HG02973 (cell line): ENCODE results near the gene CEL.
"Not testable (repeated sequence)": the region's sequence is repeated elsewhere in the genome, so short reads cannot be mapped to it uniquely, and the experiment has no call there.

Experiments
- ATAC-seq: cut with Tn5 transposase; IDR thresholded peaks from one replicate; pipeline ENCODE4 v1.9.1; 2021; ENCODE audit warnings: moderate library complexity; ENCODE audit not compliant: unreplicated experiment

The CEL gene

DNA sequence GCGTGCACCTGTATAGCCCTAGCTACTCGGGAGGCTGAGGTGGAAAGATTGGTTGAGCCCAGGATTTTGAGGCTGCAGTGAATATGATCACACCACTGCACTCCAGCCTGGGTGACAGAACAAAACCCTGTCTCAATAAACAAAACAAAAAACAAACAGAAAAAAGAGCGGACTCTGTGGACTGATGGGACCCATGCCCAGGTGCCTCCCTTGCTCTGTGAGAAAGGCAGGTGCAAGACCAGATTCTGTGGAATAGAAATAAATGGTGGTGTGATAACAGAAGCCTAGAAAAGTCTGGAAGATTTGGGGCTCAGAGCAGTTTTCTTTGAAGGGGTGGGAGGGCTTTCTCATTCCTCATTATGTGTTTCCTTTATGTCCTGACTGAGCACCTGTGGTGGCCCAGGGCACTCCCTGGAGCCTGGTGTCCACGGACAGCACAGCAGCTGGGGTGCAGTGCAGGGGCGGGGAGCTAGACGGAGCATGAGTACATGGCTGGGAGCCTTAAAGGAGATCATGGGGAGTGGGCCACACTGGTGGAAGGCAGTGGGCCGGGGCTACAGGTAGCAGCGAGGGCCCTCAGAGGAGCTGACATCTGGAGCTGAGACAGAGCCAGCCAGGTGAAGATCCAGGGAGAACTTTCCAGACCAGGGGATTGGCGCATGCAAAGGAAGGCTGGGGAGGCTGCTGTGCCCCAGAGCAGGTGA lies 15.4 kb upstream of the CEL start:
- ATAC-seq, result no peak

DNA sequence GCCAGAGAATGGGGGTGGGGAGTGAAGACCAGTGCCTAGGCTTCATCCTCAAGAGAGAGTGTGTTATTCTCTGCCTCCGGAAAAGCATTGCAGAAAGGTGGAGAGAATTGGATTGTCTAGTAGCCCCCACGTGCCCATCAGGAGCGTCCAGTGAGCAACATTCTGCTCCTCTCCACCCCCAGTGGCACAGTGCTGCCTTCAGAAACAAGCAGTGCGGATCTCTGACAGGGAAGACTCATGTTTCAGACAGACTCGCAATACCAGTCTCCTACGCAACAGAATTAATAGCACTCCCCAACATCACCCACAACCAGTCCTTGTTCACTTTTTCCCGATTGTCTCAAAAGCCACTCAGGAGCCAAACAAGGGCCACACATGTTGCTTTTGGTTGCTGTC lies 14.9 kb upstream of the CEL start:
- ATAC-seq, result no peak

DNA sequence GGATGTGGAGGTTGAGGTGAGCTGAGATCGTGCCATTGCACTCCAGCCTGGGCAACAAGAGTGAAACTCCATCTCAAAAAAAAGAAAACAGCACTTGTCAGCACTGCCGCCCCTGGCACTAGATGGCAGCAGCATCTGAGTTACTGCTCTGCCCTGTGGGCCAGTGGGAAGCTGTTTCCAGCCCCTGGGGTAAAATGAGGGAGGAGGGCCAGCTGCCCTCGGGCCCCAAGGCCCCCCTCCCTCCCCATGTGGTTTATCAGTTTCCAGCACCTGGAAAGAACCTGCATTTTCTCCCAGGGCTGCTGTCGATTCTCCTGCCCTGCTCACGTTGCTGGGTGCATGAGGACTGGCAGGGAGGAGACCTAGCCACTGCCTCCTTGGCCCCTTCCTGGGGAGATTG lies 13.2 kb upstream of the CEL start:
- ATAC-seq, result no peak

DNA sequence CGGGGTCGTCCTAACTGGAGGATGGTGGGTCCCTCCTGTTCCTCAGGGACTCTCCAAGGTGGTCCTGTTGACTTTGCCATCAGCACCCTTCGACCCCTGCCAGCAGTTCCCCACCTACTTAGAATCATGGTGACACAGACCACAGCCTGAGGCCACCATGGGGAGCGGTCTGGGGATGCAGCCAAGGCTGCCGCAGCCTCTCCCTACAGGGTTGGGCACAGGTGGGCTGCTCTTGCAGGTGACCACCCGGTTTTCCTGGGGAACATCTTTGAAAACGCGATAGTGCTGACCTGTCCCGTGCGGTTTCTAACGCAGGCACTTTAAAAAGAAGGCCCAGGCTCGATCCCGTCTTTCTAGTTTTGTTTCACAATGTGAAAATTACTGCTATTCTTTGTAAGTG lies 12.7 kb upstream of the CEL start:
- no peak for ATAC-seq

DNA sequence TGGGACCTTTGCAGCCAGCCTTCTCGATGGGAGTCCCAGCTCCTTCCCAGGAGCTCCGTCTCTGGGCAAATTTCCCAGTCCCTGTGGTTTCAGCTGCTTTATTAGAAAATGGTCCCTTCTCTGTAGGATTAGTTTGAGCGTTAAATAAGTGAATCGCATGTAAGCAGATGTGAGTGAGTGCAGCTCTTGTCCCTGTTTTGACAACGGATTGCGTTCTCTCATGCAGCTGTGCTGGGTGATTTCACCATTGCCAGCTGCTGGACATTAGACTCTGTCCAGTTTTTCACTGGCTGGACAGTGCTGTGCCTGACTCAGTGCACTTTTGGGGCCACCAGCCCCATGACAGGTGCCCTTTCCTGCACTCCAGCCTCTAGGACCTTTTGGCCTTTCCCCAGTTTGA lies 11.6 kb upstream of the CEL start:
- ATAC-seq, result no peak

DNA sequence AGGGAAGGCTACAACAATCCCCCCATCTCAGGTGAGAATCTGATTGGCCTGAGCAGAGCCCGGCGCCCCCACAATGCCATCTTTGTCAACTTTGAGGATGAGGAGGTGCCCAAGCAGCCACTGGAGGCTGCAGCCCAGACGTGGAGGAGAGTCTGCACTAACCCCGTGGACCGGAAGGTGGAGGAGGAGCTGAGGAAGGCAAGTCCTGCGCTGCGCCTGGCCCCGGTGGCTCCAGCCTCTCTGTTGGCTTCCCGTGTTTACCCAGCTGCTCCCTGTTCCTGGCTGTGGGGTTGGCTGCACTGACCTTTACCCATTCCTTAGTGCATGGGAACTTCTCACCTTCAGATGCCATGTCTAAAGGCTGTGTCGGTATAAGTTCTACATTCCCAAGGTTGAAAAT lies 11.0 kb upstream of the CEL start:
- ATAC-seq, result no peak

DNA sequence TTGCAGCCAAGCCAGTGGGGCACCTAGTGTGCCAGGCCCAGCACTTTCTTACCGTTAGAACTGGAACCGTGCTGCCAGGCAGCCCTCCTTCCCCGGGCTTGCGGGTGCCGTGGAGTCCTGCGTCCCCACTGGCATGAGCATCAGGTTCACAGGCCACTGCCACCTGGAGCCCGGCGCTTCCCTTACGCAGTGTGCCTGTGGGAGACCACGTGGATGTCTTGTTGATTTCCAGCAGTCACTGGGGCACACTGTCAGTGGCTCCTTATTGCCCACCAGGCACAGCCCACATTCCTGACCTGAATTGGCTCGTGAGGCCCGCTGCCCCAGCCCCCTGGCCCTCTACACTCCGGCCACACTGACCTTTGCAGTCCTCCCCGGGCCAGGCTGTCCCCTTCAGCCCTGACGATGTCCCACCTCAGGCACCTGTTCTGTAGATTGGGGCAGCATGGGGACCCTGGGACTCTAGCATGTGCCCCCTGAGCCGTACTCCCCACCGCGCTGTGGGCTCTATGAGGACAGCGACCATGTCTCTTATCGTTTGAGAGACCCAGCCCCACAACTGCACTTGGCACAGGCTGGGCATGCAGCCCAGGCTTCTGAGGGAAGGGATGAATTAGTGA lies 10.4 kb upstream of the CEL start:
- ATAC-seq, result no peak

DNA sequence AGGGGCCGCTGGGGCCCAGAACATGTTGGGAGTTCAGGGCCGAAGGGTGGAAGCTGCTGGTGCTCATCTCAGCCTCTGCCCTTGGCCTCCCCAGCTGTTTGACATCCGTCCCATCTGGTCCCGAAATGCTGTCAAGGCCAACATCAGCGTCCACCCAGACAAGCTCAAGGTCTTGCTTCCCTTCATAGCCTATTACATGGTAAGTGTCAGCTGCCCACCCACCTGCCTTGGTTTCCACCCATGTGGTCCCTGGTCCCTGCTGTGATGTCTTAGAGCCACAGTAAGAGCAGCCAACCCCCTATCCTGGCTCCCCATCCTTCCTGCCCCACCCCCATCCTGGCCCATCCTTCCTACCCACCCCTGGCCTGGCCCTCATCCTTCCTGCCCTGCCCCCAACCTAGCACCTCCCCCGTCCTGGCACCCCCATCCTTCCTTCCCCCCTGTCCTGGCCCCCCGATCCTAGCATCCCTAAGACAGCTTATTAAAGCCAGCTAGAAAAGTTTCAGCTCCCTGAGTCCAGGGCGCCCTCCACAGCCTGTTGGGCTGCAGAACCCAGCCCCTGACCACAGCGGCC lies 9.7 kb upstream of the CEL start:
- ATAC-seq, result no peak

DNA sequence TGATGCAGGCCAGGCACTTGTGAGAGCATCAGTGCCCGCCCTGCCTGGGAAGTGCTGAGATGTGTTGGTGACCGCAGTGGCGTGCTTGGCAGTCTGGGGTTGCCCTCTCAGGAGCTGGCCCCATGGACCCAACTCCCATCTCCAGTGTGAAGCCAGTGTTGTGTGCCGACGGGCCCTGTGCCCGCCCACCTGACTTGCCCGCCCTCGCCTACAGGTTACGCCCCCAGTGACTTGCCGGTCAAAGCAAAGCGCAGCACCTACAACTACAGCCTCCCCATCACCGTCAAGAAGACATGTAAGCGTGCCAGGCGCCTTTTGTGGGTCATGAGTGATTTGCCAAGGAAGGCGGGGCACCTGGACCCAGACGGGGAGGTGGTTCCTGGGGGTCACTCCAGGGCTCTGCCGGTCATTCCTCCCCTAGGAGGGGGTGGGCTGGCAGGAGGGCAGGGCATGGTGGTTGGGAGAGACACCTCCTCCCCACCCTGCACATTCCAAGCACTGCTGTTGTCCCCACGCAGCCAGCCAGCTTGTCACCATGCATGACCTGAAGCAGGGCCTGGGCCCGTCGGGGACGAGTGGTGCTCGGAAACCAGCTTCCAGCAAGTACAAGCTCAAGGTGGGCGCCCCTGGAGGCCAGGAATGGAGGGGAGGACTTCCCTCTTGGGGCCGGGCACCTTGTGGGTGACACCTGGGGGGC lies 7.4 kb upstream of the CEL start:
- ATAC-seq, result no peak

DNA sequence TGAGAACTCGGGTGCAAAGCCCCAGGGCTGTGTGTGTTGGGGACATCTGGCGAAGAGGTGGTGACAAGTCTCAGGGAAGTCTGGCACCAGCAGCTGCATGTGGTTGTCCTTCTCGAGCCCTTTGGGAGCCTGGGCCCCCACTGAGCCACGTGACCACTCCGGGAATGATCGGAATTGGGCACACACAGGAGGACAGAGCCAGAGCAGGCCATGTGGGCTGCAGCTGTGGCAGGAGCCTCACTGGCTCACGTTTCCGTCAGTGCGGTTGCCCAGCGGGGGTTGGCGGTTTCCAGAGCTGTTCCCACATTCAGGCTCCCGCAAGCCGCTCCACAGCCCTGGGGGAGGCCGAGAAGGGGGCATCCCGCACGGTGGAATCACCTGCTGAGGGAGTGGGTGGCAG lies 6.8 kb upstream of the CEL start:
- ATAC-seq, result no peak

DNA sequence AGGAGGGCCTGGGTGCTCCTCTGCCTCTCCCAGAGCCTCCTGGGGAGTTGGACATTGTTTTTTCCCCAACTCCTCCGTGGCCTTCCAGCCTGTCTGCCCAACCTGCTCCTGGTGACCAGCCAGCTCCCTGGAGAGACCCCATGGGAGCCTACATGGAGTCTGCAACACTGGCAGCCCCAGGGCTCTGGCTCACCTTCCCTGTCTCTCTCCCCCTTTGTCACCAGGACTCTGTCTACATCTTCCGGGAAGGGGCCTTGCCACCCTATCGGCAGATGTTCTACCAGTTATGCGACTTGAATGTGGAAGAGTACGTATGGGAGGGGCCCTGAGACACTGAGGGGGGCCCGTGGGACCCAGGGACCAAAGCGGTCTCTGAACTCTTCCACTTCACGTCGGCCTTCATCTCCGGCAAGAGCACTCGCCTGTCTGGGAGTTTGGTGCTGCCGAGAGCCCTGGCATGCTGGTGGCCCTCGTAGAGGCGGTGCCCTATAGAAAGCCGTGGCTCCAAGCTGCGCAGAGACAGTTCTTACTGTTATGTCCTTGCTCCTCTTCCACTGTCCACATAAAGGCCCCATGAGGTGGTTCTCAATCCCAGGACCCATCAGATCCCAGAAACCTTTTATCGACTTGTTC lies 5.9 kb upstream of the CEL start:
- no peak for ATAC-seq

DNA sequence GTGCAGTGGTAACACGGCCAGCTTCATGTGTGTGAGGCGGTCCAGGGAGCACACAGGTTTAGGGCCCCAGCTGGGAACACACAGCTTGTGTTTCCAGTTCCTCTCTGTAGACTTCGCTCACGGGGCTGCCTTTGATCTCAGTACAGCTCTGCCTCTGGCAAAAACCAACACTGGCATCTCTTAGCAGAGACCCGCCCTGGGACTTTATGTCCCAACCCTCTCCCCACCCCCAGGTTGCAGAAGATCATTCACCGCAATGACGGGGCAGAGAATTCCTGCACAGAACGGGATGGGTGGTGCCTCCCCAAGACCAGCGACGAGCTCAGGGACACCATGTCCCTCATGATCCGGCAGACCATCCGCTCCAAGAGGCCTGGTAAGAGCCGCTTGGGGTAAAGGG lies 5.2 kb upstream of the CEL start:
- ATAC-seq, result no peak

DNA sequence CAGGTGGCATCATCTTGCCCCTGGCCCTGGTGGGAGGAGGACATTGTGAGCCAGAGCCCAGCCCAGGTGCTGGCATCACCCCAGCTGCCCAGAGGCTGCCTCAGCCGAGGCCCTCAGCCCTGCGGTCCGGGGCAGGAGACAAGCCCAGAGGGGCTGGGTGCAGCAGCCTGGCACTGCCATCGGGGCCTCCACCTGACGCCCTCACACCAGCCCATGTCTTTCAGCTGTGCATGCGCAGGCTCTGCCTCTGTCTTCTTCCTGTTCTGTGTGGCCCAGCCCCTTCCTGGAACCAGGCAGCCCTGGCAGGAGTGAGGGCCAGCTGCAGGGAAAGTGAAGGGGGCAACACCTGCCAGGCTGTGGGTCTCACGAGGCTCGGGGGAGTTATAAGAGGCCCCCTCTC lies 4.8 kb upstream of the CEL start:
- ATAC-seq, result no peak

DNA sequence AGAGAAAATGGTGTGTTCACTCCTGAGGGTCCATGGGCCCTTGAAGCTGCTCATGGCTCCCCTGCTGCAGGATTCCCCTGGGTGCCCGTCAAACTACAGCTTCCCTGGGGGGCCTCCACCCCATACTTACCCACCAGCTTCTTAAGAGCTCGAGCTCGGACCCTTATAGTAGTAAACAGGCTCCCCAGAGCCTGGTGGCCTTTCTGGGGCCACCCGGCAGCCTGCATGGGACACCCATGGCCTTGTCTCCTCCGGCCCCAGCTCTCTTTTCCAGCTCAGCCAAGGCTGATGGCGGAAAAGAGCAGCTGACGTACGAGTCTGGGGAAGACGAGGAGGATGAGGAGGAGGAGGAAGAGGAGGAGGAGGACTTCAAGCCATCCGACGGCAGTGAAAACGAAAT lies 4.2 kb upstream of the CEL start:
- ATAC-seq, result no peak

DNA sequence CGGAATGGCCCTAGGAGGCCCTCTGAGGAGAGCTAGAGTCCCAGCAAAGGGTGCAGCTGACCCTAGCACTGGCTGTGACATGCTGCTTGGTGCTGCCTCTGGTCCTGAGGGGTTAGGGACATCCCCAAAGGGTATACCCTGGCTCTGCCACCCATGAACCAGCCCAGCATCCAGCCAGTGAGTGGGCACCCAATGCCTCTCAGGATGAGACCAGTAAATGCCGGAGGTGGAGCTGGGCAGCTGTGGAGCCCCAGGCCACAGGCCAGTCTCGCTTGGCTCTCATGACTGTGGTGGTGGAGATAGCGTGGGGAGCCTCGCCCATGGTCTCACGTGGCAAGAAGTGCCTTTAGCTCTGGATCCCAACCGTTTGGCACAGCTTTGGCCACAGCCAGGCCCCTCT lies 3.7 kb upstream of the CEL start:
- no peak for ATAC-seq

DNA sequence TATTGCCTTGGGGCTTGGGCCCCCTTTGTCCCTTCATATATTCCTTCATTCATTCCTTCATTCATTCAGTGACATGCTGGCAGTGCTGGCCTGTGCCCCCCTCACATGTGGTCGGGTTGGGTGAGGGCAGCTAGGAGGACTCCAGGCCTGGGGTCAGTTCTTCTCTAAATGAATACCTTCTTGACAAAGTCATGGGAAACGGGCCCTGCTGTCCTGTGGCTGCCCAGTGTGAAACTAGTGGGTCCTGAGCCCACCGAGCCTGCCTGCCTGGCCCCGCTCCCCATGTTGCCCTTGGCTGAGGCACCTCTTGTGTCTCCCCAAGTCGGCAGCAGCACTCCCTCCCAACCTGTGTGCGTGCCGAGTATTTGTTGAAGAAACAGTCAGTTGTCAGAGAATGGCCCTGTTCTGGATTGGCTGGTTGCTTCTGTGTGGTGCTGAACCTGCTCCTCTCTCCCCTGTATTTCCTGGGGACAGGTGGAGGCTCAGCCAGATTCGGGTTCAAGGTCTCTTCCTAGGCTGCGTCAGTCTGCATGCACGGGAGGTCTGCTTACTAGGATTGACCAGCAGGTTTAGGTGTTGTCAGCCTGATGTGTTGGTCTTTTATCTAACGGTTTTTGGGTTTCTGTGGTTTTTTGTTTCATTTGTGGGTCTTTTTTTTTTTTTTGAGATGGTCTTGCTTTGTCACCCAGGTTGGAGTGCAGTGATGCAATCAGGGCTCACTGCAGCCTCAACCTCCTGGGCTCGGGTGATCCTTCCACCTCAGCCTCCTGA lies 3.0 kb upstream of the CEL start:
- ATAC-seq, result no peak

DNA sequence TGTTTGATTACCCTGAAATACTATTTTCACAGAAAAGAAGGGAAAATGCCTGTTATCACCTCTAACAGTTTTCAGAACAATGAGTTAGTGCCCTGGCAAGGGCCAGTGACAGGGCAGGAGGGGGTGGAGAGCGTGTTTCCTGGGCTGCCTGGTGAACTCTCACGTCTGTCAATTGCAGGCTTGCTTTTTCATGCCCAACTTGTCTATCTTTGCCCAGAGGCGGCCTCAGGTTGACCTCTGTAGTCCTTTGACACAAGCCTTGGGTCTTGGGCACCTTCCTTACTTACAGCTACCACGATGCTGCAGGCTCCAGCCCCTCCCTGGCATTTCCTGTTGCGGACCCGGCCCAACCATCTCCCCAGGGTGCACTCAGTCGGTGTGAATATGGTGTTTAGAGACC lies 2.2 kb upstream of the CEL start:
- no peak for ATAC-seq

DNA sequence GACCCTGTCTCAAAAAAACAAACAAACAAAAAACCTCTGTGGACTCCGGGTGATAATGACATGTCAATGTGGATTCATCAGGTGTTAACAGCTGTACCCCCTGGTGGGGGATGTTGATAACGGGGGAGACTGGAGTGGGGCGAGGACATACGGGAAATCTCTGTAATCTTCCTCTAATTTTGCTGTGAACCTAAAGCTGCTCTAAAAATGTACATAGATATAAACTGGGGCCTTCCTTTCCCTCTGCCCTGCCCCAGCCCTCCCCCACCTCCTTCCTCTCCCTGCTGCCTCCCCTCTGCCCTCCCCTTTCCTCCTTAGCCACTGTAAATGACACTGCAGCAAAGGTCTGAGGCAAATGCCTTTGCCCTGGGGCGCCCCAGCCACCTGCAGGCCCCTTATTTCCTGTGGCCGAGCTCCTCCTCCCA lies 1.4 kb upstream of the CEL start:
- no peak for ATAC-seq

DNA sequence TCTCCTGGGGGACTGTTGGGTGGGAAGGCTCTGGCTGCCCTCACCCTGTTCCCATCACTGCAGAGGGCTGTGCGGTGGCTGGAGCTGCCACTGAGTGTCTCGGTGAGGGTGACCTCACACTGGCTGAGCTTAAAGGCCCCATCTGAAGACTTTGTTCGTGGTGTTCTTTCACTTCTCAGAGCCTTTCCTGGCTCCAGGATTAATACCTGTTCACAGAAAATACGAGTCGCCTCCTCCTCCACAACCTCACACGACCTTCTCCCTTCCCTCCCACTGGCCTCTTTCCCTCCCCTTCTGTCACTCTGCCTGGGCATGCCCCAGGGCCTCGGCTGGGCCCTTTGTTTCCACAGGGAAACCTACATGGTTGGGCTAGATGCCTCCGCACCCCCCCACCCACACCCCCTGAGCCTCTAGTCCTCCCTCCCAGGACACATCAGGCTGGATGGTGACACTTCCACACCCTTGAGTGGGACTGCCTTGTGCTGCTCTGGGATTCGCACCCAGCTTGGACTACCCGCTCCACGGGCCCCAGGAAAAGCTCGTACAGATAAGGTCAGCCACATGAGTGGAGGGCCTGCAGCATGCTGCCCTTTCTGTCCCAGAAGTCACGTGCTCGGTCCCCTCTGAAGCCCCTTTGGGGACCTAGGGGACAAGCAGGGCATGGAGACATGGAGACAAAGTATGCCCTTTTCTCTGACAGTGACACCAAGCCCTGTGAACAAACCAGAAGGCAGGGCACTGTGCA lies 590 bp upstream of the CEL start:
- ATAC-seq, result not testable (repeated sequence)

DNA sequence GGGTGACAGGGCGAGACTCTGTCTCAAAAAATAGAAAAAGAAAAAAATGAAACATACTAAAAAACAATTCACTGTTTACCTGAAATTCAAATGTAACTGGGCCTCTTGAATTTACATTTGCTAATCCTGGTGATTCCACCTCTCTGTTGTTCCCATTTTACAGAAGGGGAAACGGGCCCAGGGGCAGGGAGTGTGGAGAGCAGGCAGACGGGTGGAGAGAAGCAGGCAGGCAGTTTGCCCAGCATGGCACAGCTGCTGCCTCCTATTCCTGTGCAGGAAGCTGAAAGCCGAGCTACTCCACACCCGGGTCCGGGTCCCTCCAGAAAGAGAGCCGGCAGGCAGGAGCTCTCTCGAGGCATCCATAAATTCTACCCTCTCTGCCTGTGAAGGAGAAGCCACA lies 788 bp downstream of the CEL start:
- not testable (repeated sequence) for ATAC-seq
